ENCODE data around the gene CCDC149.

- TF ChIP-seq CTCF (conservative IDR thresholded peaks at IDR 0.05; ENCODE audit: low read length) (no peak), EZH2phosphoT487 (IDR thresholded peaks at IDR 0.05; ENCODE audit: borderline replicate concordance, low read depth, low read length) (no peak)
Measured at GRCh38 chr4:24796620-24797019, 116.2 kb downstream of the CCDC149 start.
